ENCODE results near the gene MPRIP. TPM values are rescaled to one million over a fixed set of nuclear protein-coding genes. Genes with fewer than 3 reads are reported as not detected.

Gene MPRIP
- total RNA-seq, 1 donor from 2014 or later, result 224 TPM

DNA sequence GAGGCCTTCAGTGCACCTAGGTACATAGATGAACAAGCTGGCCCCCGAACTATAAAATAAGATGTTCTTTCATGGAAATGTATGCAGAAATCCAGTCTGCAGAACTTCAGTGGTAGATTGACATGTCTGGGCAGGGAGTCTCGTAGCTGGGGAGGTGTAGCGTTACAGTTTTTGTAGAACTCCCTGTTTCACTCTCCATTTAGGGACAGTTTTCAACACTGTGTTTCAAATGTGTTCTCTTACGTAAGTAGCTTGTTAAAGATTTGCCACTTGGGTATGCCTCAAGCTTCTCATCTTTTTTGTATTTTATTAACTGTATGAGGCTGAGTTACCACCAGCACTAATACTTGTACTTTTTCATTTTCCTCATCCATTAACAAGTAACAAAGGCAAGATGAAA is 117.3 kb downstream of the MPRIP start:
- DNase-seq (ENCODE audit: low spot score in 2 of 2, unreplicated experiment in 2 of 2), result no peak
- Mint-ChIP-seq H3K4me1 (no peaks in the 10 kb centered on the region), H3K4me3 (no peak overlapping the region), H3K27ac (no peak overlapping the region), H3K9me3 (no peaks in the 10 kb centered on the region), H3K36me3 (peaks cover 31% of the 10 kb centered on the region), H3K27me3 (ENCODE audit: low read depth) (no peaks in the 10 kb centered on the region)
- TF ChIP-seq, protein P1, sequence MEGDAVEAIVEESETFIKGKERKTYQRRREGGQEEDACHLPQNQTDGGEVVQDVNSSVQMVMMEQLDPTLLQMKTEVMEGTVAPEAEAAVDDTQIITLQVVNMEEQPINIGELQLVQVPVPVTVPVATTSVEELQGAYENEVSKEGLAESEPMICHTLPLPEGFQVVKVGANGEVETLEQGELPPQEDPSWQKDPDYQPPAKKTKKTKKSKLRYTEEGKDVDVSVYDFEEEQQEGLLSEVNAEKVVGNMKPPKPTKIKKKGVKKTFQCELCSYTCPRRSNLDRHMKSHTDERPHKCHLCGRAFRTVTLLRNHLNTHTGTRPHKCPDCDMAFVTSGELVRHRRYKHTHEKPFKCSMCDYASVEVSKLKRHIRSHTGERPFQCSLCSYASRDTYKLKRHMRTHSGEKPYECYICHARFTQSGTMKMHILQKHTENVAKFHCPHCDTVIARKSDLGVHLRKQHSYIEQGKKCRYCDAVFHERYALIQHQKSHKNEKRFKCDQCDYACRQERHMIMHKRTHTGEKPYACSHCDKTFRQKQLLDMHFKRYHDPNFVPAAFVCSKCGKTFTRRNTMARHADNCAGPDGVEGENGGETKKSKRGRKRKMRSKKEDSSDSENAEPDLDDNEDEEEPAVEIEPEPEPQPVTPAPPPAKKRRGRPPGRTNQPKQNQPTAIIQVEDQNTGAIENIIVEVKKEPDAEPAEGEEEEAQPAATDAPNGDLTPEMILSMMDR (IDR thresholded peaks at IDR 0.05; ENCODE audit: unreplicated experiment), result no peak

DNA sequence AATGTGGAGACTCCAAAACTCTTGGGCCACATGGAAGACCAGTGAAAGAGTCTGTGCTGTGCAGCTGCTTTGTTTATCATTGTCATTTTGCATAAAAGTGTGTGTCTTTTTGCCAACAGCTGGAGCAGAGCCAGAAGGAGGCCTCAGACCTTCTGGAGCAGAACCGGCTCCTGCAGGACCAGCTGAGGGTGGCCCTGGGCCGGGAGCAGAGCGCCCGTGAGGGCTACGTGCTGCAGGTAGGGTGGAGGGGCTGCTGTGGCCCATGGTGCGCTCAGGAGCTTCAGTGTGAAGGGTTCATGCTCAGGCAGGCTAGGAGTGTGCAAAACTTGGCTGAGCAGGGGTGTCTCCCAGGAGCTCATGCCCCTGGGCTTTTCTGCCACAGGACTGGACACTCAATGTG is 118.9 kb downstream of the MPRIP start:
- no peaks in the 10 kb centered on the region for H3K27me3 Mint-ChIP-seq (ENCODE audit: low read depth)

DNA sequence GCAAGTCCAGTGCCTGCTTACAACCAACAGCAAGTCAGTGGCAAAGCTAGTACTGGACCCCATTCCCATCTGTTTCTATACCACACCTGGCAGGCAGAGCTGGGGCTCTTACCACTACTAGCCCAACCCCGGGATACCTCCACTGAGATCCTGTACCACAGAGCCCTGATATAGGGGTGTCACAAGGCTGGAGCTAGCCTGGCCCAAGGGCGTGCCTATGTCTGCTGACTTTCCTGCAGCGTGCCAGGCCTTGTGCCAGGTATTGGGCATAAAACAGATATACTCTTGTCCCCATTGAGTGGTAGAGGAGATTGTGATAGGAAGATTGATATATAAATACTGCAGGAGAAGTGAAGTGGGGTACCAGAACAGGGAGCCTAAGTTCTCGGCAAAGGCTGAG is 119.5 kb downstream of the MPRIP start:
- Mint-ChIP-seq H3K27me3 (ENCODE audit: low read depth) (no peaks in the 10 kb centered on the region), H3K4me1 (no peaks in the 10 kb centered on the region), H3K9me3 (no peaks in the 10 kb centered on the region), H3K27ac (no peak overlapping the region), H3K36me3 (peaks cover 40% of the 10 kb centered on the region), H3K4me3 (no peak overlapping the region)
- DNase-seq (ENCODE audit: low spot score in 2 of 2, unreplicated experiment in 2 of 2), result no peak
- TF ChIP-seq, protein P1 (IDR thresholded peaks at IDR 0.05; ENCODE audit: unreplicated experiment), result no peak

More for the DNA sequence above, 118.9 kb downstream of the MPRIP start:
- Mint-ChIP-seq H3K9me3 (no peaks in the 10 kb centered on the region), H3K36me3 (peaks cover 37% of the 10 kb centered on the region), H3K27ac (no peak overlapping the region), H3K4me3 (no peak overlapping the region), H3K4me1 (no peaks in the 10 kb centered on the region)
- TF ChIP-seq, protein P1 (IDR thresholded peaks at IDR 0.05; ENCODE audit: unreplicated experiment), result no peak
- no peak for DNase-seq (ENCODE audit: low spot score in 2 of 2, unreplicated experiment in 2 of 2)

DNA sequence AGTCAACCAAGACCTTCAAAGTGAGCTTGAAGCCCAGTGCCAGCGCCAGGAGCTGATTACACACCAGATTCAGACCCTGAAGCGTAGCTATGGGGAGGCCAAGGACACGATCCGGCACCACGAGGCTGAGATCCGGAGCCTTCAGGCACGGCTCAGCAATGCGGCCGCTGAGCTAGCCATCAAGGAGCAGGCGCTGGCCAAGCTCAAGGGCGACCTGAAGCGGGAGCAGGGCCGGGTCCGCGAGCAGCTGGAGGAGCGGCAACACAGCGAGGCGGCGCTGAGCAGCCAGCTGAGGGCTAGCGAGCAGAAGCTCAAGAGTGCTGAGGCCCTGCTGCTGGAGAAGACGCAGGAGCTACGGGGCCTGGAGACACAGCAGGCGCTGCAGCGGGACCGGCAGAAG is 121.9 kb downstream of the MPRIP start:
- Mint-ChIP-seq H3K36me3 (peaks cover 52% of the 10 kb centered on the region), H3K4me3 (no peak overlapping the region), H3K27me3 (ENCODE audit: low read depth) (no peaks in the 10 kb centered on the region), H3K4me1 (no peaks in the 10 kb centered on the region), H3K9me3 (no peaks in the 10 kb centered on the region), H3K27ac (no peak overlapping the region)
- DNase-seq (ENCODE audit: low spot score in 2 of 2, unreplicated experiment in 2 of 2), result no peak
- TF ChIP-seq, protein P1 (IDR thresholded peaks at IDR 0.05; ENCODE audit: unreplicated experiment), result no peak

DNA sequence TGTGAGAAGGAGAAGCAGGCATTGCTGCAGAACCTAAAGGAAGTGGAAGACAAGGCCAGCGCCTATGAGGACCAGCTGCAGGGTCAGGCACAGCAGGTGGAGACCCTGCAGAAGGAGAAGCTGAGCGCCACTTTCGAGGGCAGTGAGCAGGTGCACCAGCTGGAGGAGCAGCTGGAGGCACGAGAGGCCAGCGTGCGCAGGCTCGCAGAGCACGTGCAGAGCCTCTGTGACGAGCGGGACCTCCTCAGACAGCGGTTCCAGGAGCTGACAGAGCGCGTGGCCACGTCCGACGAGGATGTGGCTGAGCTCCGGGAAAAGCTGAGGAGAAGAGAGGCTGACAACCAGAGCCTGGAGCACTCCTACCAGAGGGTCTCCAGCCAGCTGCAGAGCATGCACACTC is 122.4 kb downstream of the MPRIP start:
- Mint-ChIP-seq H3K4me3 (no peak overlapping the region), H3K9me3 (no peaks in the 10 kb centered on the region), H3K27me3 (ENCODE audit: low read depth) (no peaks in the 10 kb centered on the region), H3K27ac (no peak overlapping the region), H3K4me1 (no peaks in the 10 kb centered on the region), H3K36me3 (peaks cover 48% of the 10 kb centered on the region)
- TF ChIP-seq, protein P1 (IDR thresholded peaks at IDR 0.05; ENCODE audit: unreplicated experiment), result no peak
- DNase-seq (ENCODE audit: low spot score in 2 of 2, unreplicated experiment in 2 of 2), result no peak

All from mesothelial cell of epicardium (in vitro differentiated cells).